Fibroblast of lung (primary cell): ENCODE measurements around the gene ATP5PD. TPM values are rescaled to one million over a fixed set of nuclear protein-coding genes. Genes with fewer than 3 reads are reported as not detected.

Source experiments
- DNase-seq, 2 donors: peaks; one replicate each; pipeline versions ENCODE4 v3.0.0 to v3.0.0-alpha.2; 2010; ENCODE audit warnings: low read depth in 2 of 2
- H2AFZ ChIP-seq: 2 replicates; pipeline ENCODE4 v1.5.1; 2012; ENCODE audit warnings: low read length, control low read depth, inconsistent platforms
- H3K27ac ChIP-seq: 2 replicates; pipeline ENCODE4 v1.5.1; 2011; ENCODE audit warnings: low read length, control low read depth; ENCODE audit not compliant: insufficient read depth
- H3K27me3 ChIP-seq: 2 replicates; pipeline ENCODE4 v1.5.1; 2011; ENCODE audit warnings: mild to moderate bottlenecking, low read length; ENCODE audit not compliant: control insufficient read depth, insufficient read depth
- H3K36me3 ChIP-seq: 2 replicates; pipeline ENCODE4 v1.5.1; 2011; ENCODE audit warnings: low read length; ENCODE audit not compliant: control insufficient read depth, insufficient read depth
- H3K4me1 ChIP-seq: 2 replicates; pipeline ENCODE4 v1.5.1; 2011; ENCODE audit warnings: low read length; ENCODE audit not compliant: control insufficient read depth, insufficient read depth; ENCODE audit errors: extremely low read depth
- H3K4me2 ChIP-seq: 2 replicates; pipeline ENCODE4 v1.5.1; 2011; ENCODE audit warnings: low read length, control low read depth; ENCODE audit not compliant: insufficient read depth; ENCODE audit errors: extremely low read depth
- H3K4me3 ChIP-seq, 4 experiments: fragments of 200-600 bp in 1 of 4; sonication (generic) in 1 of 4; replicated peaks in 1 of 4; 2 replicates each; pipeline ENCODE4 v1.5.1; 2011 to 2016; ENCODE audit warnings: low read length in 4 of 4, low read depth in 3 of 4, mild to moderate bottlenecking in 3 of 4, control low read depth in 2 of 4, inconsistent platforms in 1 of 4, mixed read lengths in 1 of 4; ENCODE audit not compliant: insufficient read depth in 1 of 4; ENCODE audit errors: control extremely low read depth in 1 of 4
- H3K79me2 ChIP-seq: 2 replicates; pipeline ENCODE4 v1.5.1; 2012; ENCODE audit warnings: mild to moderate bottlenecking, low read length, inconsistent platforms; ENCODE audit not compliant: control insufficient read depth, insufficient read depth
- H3K9ac ChIP-seq: 2 replicates; pipeline ENCODE4 v1.5.1; 2011; ENCODE audit warnings: mild to moderate bottlenecking, low read length, control low read depth; ENCODE audit not compliant: insufficient read depth
- H3K9me3 ChIP-seq: 2 replicates; pipeline ENCODE4 v1.5.1; 2012; ENCODE audit warnings: low read depth, low read length; ENCODE audit not compliant: control insufficient read depth, insufficient read depth
- H4K20me1 ChIP-seq: 2 replicates; pipeline ENCODE4 v1.5.1; 2011; ENCODE audit warnings: low read length; ENCODE audit not compliant: control insufficient read depth, insufficient read depth; ENCODE audit errors: extremely low read depth
- CTCF ChIP-seq, 2 donors: IDR thresholded peaks in 1 of 2; conservative IDR thresholded peaks in 1 of 2; 1 replicate in 1 of 2; 2 replicates in 1 of 2; pipeline ENCODE4 v1.5.1; 2011 to 2012; ENCODE audit warnings: low read length in 2 of 2, control low read depth in 1 of 2, inconsistent platforms in 1 of 2, low read depth in 1 of 2, mild to moderate bottlenecking in 1 of 2
- EZH2 ChIP-seq: IDR thresholded peaks from 2 replicates; pipeline ENCODE4 v1.5.1; 2012; ENCODE audit warnings: low read length, control low read depth, mild to moderate bottlenecking; ENCODE audit errors: missing control alignments
- polyA plus RNA-seq, 2 donors: library from polyadenylated mRNA; depleted of rRNA in 1 of 2; stranded (reverse) in 1 of 2; unstranded in 1 of 2; fragments of >200 nt; gene quantifications; 2 replicates each; pipeline ENCODE4 v1.2.1, GENCODE V29; 2011 to 2012; ENCODE audit warnings: missing spikeins in 1 of 2
- total RNA-seq: library from RNA; depleted of rRNA; stranded (reverse); fragments of >200 nt; gene quantifications from 2 replicates; pipeline ENCODE4 v1.2.1, GENCODE V29; 2014

ATP5PD gene
- total and polyA plus RNA-seq, 2 donors (not counting 1 experiment from before 2014, with no cell fraction given), result 317 to 442 TPM

GRCh38 chr17:75093548-75094158, 46.9 kb upstream of the ATP5PD start:
- H3K9ac ChIP-seq, result no peak overlapping the region
- peaks cover 15% of the 10 kb centered on the region for H3K4me1 ChIP-seq
- no peaks in the 10 kb centered on the region for H3K79me2 ChIP-seq
- no peak overlapping the region for H2AFZ ChIP-seq
- H3K27me3 ChIP-seq, result no peaks in the 10 kb centered on the region
- H3K4me2 ChIP-seq, result no peak overlapping the region
- H3K4me3 ChIP-seq, result no peak overlapping the region
- H3K36me3 ChIP-seq, result no peaks in the 10 kb centered on the region
- no peaks in the 10 kb centered on the region for H4K20me1 ChIP-seq
- DNase-seq, result no peak
- no peak overlapping the region for H3K27ac ChIP-seq
- H3K9me3 ChIP-seq, result no peaks in the 10 kb centered on the region
- TF ChIP-seq EZH2, result no peak
- TF ChIP-seq CTCF (conservative IDR thresholded peaks at IDR 0.05 in 1 of 2, IDR thresholded peaks at IDR 0.05 in 1 of 2; ENCODE audit: low read depth in 1 of 2, low read length in 2 of 2), result no peak

GRCh38 chr17:75091855-75092327, 45.1 kb upstream of the ATP5PD start:
- Histone ChIP-seq H3K79me2 (no peaks in the 10 kb centered on the region), H3K4me3 (no peak overlapping the region), H2AFZ (no peak overlapping the region)

More at GRCh38 chr17:75091855-75092327, 45.1 kb upstream of the ATP5PD start:
- Histone ChIP-seq H3K36me3 (no peaks in the 10 kb centered on the region), H4K20me1 (no peaks in the 10 kb centered on the region), H3K27me3 (no peaks in the 10 kb centered on the region), H3K9ac (no peak overlapping the region), H3K27ac (no peak overlapping the region), H3K9me3 (no peaks in the 10 kb centered on the region), H3K4me2 (no peak overlapping the region), H3K4me1 (peaks cover 21% of the 10 kb centered on the region)
- no peak for TF ChIP-seq EZH2
- no peak for TF ChIP-seq CTCF (conservative IDR thresholded peaks at IDR 0.05 in 1 of 2, IDR thresholded peaks at IDR 0.05 in 1 of 2; ENCODE audit: low read depth in 1 of 2, low read length in 2 of 2)
- no peak for DNase-seq
